HCT116 (cell line): ENCODE results near the gene RNU2-1. TPM values are rescaled to one million over a fixed set of nuclear protein-coding genes. Genes with fewer than 3 reads are reported as not detected.

Experiments
- ATAC-seq: fragments of 200-7000 bp; cut with Tn5 transposase; 2 replicates; pipeline ENCODE4 v1.9.1; 2020; ENCODE audit warnings: mild to moderate bottlenecking, moderate library complexity
- BruUV-seq: library from RNA; stranded (reverse); fragments of 400-500 nt; replicated peaks from 2 replicates; lab custom pipeline; 2021; lab: Mats Ljungman, UMichigan
- CTCF ChIA-PET: fragments of 300-600 bp; sonication (Branson Sonifier 250); formaldehyde crosslinking; loops from one replicate; lab custom pipeline; 2021; ENCODE audit warnings: antibody characterized with exemption; lab: Charles Lee
- POLR2A ChIA-PET: fragments of 300-600, 350-600 bp; sonication (Branson Sonifier 250); formaldehyde crosslinking; loops from one replicate; lab custom pipeline; 2021; ENCODE audit warnings: antibody characterized with exemption; lab: Charles Lee
- RAD21 ChIA-PET, 2 experiments: fragments of 300-600 bp; sonication (Branson Sonifier 250); formaldehyde crosslinking; loops; one replicate each; lab custom pipeline; 2023; ENCODE audit warnings: low total read pairs in 2 of 2; ENCODE audit not compliant: uncharacterized antibody in 2 of 2, unreplicated experiment in 2 of 2, low non-redundant PET in 1 of 2; lab: Charles Lee
- DNase-seq: peaks from one replicate; pipeline ENCODE4 v3.0.0-alpha.2; 2010; ENCODE audit warnings: low read depth, low spot score
- H2AFZ ChIP-seq: fragments of 200-600 bp; shearing (Covaris generic), sonication (generic); 2 replicates; pipeline ENCODE4 v1.6.1; 2017; ENCODE audit warnings: low read depth, mixed run types, mixed read lengths, antibody characterized with exemption, low read length; ENCODE audit not compliant: poor library complexity, severe bottlenecking
- H3K27ac ChIP-seq: 2 replicates; pipeline ENCODE4 v1.5.1; 2012; ENCODE audit warnings: low read depth, low read length
- H3K27me3 ChIP-seq: fragments of 200-600 bp; sonication (generic); 2 replicates; pipeline ENCODE4 v1.6.1; 2016; ENCODE audit warnings: mixed run types, low read length, mixed read lengths; ENCODE audit not compliant: insufficient read depth
- H3K36me3 ChIP-seq, 2 experiments: fragments of 200-500 bp in 1 of 2; fragments of 200-600 bp in 1 of 2; sonication (Bioruptor generic) in 1 of 2; sonication (generic) in 1 of 2; 2 replicates each; pipeline versions ENCODE4 v1.5.1 to v1.6.1; 2014 to 2016; ENCODE audit warnings: low read length in 2 of 2, inconsistent platforms in 1 of 2, mixed read lengths in 1 of 2, mixed run types in 1 of 2; ENCODE audit not compliant: insufficient read depth in 2 of 2, control insufficient read depth in 1 of 2
- H3K4me1 ChIP-seq, 2 experiments: fragments of 200-600 bp in 1 of 2; sonication (generic) in 1 of 2; 2 replicates each; pipeline versions ENCODE4 v1.5.1 to v1.6.1; 2012 to 2017; ENCODE audit warnings: low read length in 2 of 2, inconsistent platforms in 1 of 2, mild to moderate bottlenecking in 1 of 2, mixed read lengths in 1 of 2, mixed run types in 1 of 2, moderate library complexity in 1 of 2; ENCODE audit not compliant: insufficient read depth in 2 of 2, control insufficient read depth in 1 of 2
- H3K4me2 ChIP-seq: fragments of 200-600 bp; sonication (generic); 2 replicates; pipeline ENCODE4 v1.6.1; 2017; ENCODE audit warnings: mixed run types, low read length, mixed read lengths
- H3K4me3 ChIP-seq, 2 experiments: fragments of 200-600 bp in 1 of 2; sonication (generic) in 1 of 2; replicated peaks in 1 of 2; 2 replicates each; pipeline ENCODE4 v1.5.1; 2011 to 2016; ENCODE audit warnings: low read length in 2 of 2, control low read depth in 1 of 2, low read depth in 1 of 2, mild to moderate bottlenecking in 1 of 2, mixed read lengths in 1 of 2, mixed run types in 1 of 2
- H3K79me2 ChIP-seq: fragments of 200-600 bp; sonication (generic); 2 replicates; pipeline ENCODE4 v1.6.1; 2017; ENCODE audit warnings: mild to moderate bottlenecking, mixed run types, low read length, moderate library complexity, mixed read lengths; ENCODE audit not compliant: insufficient read depth
- H3K9ac ChIP-seq: fragments of 200-600 bp; sonication (generic); 2 replicates; pipeline ENCODE4 v1.6.1; 2016; ENCODE audit warnings: low read length, mixed read lengths
- H3K9me2 ChIP-seq: fragments of 200-600 bp; sonication (generic), shearing (Covaris generic); 2 replicates; pipeline ENCODE4 v1.6.1; 2017; ENCODE audit warnings: mixed run types, mild to moderate bottlenecking, moderate library complexity; ENCODE audit not compliant: insufficient read depth
- H3K9me3 ChIP-seq, 2 experiments: fragments of 200-500 bp in 1 of 2; fragments of 200-600 bp in 1 of 2; sonication (Bioruptor generic) in 1 of 2; sonication (generic) in 1 of 2; 2 replicates each; pipeline ENCODE4 v1.6.1; 2014 to 2017; ENCODE audit warnings: low read length in 2 of 2, mixed read lengths in 2 of 2, inconsistent platforms in 1 of 2, low read depth in 1 of 2, mild to moderate bottlenecking in 1 of 2, mixed run types in 1 of 2, moderate library complexity in 1 of 2; ENCODE audit not compliant: control insufficient read depth in 1 of 2, insufficient read depth in 1 of 2
- H4K20me1 ChIP-seq: fragments of 200-600 bp; sonication (generic), shearing (Covaris generic); 2 replicates; pipeline ENCODE4 v1.6.1; 2017; ENCODE audit warnings: mixed run types, mild to moderate bottlenecking, moderate library complexity; ENCODE audit not compliant: insufficient read depth
- CBX3 ChIP-seq: IDR thresholded peaks from 2 replicates; pipeline ENCODE4 v1.6.1; 2012; ENCODE audit warnings: low read depth
- CEBPB ChIP-seq: IDR thresholded peaks from 2 replicates; pipeline ENCODE4 v1.6.1; 2012; ENCODE audit warnings: low read depth
- EGR1 ChIP-seq: IDR thresholded peaks from 2 replicates; pipeline ENCODE4 v1.6.1; 2012; ENCODE audit warnings: low read depth
- ELF1 ChIP-seq: IDR thresholded peaks from 2 replicates; pipeline ENCODE4 v1.6.1; 2012; ENCODE audit warnings: low read depth, borderline replicate concordance
- EZH2 ChIP-seq: fragments of 200-600 bp; sonication (generic); IDR thresholded peaks from 2 replicates; pipeline ENCODE4 v1.6.1; 2017; ENCODE audit warnings: antibody characterized with exemption, mixed run types
- EZH2phosphoT487 ChIP-seq: fragments of 200-600 bp; IDR thresholded peaks from 2 replicates; pipeline ENCODE4 v1.6.1; 2018; ENCODE audit warnings: antibody characterized with exemption, borderline replicate concordance
- FOSL1 ChIP-seq: IDR thresholded peaks from 2 replicates; pipeline ENCODE4 v1.6.1; 2012; ENCODE audit warnings: low read depth
- JUND ChIP-seq: IDR thresholded peaks from 2 replicates; pipeline ENCODE4 v1.6.1; 2012
- POLR2A ChIP-seq: IDR thresholded peaks from 2 replicates; pipeline ENCODE4 v1.7.0; 2011; ENCODE audit warnings: borderline replicate concordance; ENCODE audit not compliant: insufficient read depth, insufficient read length; ENCODE audit errors: extremely low read depth
- RAD21 ChIP-seq: IDR thresholded peaks from 2 replicates; pipeline ENCODE4 v1.6.1; 2012; ENCODE audit warnings: low read depth, mild to moderate bottlenecking
- SIN3A ChIP-seq: IDR thresholded peaks from 2 replicates; pipeline ENCODE4 v1.6.1; 2012; ENCODE audit warnings: low read depth
- SP1 ChIP-seq: IDR thresholded peaks from 2 replicates; pipeline ENCODE4 v1.6.1; 2012; ENCODE audit warnings: low read depth
- YY1 ChIP-seq: IDR thresholded peaks from 2 replicates; pipeline ENCODE4 v1.6.1; 2011; ENCODE audit warnings: low read length, low read depth, moderate library complexity, mild to moderate bottlenecking; ENCODE audit not compliant: insufficient replicate concordance; ENCODE audit errors: extremely low read depth
- ZNF274 ChIP-seq: fragments of 200-500 bp; sonication (Bioruptor generic); IDR thresholded peaks from 2 replicates; pipeline ENCODE4 v1.6.1; 2014; ENCODE audit warnings: mild to moderate bottlenecking, low read depth, low read length, inconsistent platforms
- intact Hi-C: fragments of 100-400 bp; cut with micrococcal nuclease; formaldehyde crosslinking; loops from 2 replicates; pipeline ENCODE4 v1.10.0; 2022
- total RNA-seq: library from RNA; stranded (reverse); gene quantifications from one replicate; pipeline ENCODE4 v1.2.1, GENCODE V29; 2021; ENCODE audit not compliant: unreplicated experiment
- TF ChIP-seq, protein P1 (sequence below): IDR thresholded peaks from 2 replicates; pipeline ENCODE4 v1.6.1; 2012; ENCODE audit warnings: low read depth
- TF ChIP-seq, protein P2 (sequence below): IDR thresholded peaks from 2 replicates; pipeline ENCODE4 v1.6.1; 2011; ENCODE audit warnings: mild to moderate bottlenecking, low read length, moderate library complexity; ENCODE audit not compliant: insufficient replicate concordance; ENCODE audit errors: extremely low read depth

RNU2-1 gene
- total RNA-seq, 1 experiment from 2014 or later = 5,800 TPM

GRCh38 chr17:43220511-43221125, 13.2 kb downstream of the RNU2-1 start:
- H3K27ac ChIP-seq = no peak overlapping the region
- H3K4me1 ChIP-seq = no peaks in the 10 kb centered on the region
- H3K9me3 ChIP-seq = no peaks in the 10 kb centered on the region
- no peak overlapping the region for H2AFZ ChIP-seq
- H3K79me2 ChIP-seq = no peaks in the 10 kb centered on the region
- no peaks in the 10 kb centered on the region for H4K20me1 ChIP-seq
- intact Hi-C loops = no loop called here
- CTCF ChIA-PET = no interaction called here
- H3K9ac ChIP-seq = no peak overlapping the region
- POLR2A ChIA-PET = interaction anchor here (3.9 kb wide), 1 partner anchor 95 kb away, joined by 22 read pairs; no protein-coding TSS in a partner anchor
- no peak overlapping the region for H3K4me3 ChIP-seq
- BruUV-seq = no TSS peak
- RAD21 ChIA-PET = no interaction called here
- TF ChIP-seq, protein P1, sequence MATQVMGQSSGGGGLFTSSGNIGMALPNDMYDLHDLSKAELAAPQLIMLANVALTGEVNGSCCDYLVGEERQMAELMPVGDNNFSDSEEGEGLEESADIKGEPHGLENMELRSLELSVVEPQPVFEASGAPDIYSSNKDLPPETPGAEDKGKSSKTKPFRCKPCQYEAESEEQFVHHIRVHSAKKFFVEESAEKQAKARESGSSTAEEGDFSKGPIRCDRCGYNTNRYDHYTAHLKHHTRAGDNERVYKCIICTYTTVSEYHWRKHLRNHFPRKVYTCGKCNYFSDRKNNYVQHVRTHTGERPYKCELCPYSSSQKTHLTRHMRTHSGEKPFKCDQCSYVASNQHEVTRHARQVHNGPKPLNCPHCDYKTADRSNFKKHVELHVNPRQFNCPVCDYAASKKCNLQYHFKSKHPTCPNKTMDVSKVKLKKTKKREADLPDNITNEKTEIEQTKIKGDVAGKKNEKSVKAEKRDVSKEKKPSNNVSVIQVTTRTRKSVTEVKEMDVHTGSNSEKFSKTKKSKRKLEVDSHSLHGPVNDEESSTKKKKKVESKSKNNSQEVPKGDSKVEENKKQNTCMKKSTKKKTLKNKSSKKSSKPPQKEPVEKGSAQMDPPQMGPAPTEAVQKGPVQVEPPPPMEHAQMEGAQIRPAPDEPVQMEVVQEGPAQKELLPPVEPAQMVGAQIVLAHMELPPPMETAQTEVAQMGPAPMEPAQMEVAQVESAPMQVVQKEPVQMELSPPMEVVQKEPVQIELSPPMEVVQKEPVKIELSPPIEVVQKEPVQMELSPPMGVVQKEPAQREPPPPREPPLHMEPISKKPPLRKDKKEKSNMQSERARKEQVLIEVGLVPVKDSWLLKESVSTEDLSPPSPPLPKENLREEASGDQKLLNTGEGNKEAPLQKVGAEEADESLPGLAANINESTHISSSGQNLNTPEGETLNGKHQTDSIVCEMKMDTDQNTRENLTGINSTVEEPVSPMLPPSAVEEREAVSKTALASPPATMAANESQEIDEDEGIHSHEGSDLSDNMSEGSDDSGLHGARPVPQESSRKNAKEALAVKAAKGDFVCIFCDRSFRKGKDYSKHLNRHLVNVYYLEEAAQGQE = no peak
- TF ChIP-seq YY1 (no peak), EGR1 (no peak), POLR2A (no peak), SIN3A (no peak), ELF1 (no peak), CEBPB (no peak), SP1 (no peak), RAD21 (no peak), JUND (no peak), EZH2 (no peak), EZH2phosphoT487 (no peak), ZNF274 (no peak), CBX3 (no peak), FOSL1 (no peak)
- TF ChIP-seq, protein P2, sequence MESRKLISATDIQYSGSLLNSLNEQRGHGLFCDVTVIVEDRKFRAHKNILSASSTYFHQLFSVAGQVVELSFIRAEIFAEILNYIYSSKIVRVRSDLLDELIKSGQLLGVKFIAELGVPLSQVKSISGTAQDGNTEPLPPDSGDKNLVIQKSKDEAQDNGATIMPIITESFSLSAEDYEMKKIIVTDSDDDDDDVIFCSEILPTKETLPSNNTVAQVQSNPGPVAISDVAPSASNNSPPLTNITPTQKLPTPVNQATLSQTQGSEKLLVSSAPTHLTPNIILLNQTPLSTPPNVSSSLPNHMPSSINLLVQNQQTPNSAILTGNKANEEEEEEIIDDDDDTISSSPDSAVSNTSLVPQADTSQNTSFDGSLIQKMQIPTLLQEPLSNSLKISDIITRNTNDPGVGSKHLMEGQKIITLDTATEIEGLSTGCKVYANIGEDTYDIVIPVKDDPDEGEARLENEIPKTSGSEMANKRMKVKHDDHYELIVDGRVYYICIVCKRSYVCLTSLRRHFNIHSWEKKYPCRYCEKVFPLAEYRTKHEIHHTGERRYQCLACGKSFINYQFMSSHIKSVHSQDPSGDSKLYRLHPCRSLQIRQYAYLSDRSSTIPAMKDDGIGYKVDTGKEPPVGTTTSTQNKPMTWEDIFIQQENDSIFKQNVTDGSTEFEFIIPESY = no peak
- no peak overlapping the region for H3K4me2 ChIP-seq
- no peaks in the 10 kb centered on the region for H3K9me2 ChIP-seq
- H3K27me3 ChIP-seq = no peaks in the 10 kb centered on the region
- H3K36me3 ChIP-seq = no peaks in the 10 kb centered on the region
- DNase-seq (no peak), ATAC-seq (no peak)
